Right lobe of liver (tissue), 4 donors: ENCODE measurements around the gene SIK2.
"Not testable (repeated sequence)": the region's sequence is repeated elsewhere in the genome, so short reads cannot be mapped to it uniquely, and the experiment has no call there.

Experiments used
- POLR2A ChIP-seq: fragments of 450-650 bp; IDR thresholded peaks from one replicate; pipeline ENCODE4 v1.6.1; 2017; ENCODE audit warnings: antibody characterized with exemption, mild to moderate bottlenecking
- TF ChIP-seq, protein P1 (sequence below), 4 donors: fragments of 200-600 bp in 3 of 4; fragments of 450-650 bp in 1 of 4; IDR thresholded peaks; one replicate each; pipeline versions ENCODE4 v1.5.1 to v1.8.0; 2016 to 2022; ENCODE audit warnings: antibody characterized with exemption in 4 of 4, mild to moderate bottlenecking in 2 of 4
- donor health status: DM: no; HTN: no; CAD: no.
- donor health status: DM: no; HTN: no; CAD: no.
- donor health status: DM: no; HTN: yes; CAD: no.

DNA sequence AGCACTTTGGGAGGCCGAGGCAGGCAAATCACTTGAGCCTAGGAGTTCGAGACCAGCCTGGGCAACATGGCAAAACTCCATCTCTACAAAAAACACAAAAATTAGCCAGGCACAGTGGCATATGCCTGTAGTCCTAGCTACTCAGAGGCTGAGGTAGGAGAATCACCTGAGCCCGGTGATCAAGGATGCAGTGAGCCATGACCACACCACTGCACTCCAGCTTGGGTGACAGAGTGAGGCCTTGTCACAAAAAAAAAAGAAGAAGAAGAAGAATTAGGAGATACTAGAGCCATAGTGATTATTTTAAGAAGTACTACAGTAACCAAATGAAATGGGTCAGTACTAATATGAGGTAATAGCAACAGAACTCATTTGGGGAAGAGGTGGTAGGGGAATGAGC is 56.2 kb downstream of the SIK2 start:
- TF ChIP-seq, protein P1, sequence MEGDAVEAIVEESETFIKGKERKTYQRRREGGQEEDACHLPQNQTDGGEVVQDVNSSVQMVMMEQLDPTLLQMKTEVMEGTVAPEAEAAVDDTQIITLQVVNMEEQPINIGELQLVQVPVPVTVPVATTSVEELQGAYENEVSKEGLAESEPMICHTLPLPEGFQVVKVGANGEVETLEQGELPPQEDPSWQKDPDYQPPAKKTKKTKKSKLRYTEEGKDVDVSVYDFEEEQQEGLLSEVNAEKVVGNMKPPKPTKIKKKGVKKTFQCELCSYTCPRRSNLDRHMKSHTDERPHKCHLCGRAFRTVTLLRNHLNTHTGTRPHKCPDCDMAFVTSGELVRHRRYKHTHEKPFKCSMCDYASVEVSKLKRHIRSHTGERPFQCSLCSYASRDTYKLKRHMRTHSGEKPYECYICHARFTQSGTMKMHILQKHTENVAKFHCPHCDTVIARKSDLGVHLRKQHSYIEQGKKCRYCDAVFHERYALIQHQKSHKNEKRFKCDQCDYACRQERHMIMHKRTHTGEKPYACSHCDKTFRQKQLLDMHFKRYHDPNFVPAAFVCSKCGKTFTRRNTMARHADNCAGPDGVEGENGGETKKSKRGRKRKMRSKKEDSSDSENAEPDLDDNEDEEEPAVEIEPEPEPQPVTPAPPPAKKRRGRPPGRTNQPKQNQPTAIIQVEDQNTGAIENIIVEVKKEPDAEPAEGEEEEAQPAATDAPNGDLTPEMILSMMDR (IDR thresholded peaks at IDR 0.05): not testable (repeated sequence)
- TF ChIP-seq POLR2A: not testable (repeated sequence)
